ENCODE results near the gene ZNF280B. TPM values are rescaled to one million over a fixed set of nuclear protein-coding genes. Genes with fewer than 3 reads are reported as not detected.

ZNF280B gene, protein sequence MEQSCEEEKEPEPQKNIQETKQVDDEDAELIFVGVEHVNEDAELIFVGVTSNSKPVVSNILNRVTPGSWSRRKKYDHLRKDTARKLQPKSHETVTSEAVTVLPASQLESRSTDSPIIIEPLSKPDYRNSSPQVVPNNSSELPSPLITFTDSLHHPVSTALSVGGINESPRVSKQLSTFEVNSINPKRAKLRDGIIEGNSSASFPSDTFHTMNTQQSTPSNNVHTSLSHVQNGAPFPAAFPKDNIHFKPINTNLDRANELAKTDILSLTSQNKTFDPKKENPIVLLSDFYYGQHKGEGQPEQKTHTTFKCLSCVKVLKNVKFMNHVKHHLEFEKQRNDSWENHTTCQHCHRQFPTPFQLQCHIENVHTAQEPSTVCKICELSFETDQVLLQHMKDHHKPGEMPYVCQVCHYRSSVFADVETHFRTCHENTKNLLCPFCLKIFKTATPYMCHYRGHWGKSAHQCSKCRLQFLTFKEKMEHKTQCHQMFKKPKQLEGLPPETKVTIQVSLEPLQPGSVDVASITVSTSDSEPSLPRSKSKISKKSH
- total RNA-seq = 1 to 10 TPM; 2.6 TPM

DNA sequence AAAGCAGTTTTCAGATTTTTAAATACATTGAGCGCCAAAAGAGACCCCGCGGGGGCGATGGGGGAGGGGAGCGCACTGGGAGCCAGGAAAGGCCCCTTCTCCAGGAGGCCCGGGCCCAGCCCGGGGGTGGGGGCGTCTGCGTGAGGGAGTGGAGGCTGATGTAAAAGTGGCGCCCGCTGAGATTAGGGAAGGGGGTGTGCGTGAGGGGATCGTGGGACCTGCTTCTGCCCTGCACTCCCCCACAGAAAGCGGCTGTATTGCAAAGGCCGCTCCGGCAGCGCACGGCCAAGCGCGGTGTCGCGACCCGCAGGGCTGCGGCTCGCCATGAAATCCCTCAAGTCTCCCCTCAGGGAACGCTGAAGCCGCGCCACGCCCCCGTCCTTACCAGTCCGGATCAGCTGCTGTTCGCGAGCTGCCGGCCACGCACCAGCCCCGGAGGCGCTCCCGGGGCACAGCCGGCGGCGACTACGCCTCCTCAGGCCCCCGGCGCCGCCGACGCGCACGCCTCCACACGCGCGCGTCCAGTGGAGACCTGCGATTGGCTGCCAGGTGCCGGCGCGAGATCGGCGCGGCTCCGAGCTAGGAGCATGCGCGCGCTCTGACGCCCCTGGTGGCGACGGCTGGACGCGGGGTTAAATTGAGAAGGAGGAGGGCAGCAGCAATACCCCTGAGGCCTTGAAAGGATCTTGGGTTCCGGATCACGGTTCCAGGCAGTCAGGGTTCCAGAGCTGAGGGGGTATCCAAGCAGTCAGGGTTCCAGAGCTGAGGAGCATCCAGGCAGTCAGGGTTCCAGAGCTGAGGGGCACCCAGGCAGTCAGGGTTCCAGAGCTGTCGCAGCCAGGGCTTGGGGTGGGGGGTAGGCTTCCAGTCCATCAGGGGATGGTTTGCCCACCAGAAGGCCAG is at the start of gene ZNF280B:
Gene ZNF280B, minus strand, starts transcription at position 469 of the 903 bp plus-strand sequence. CDS start 19,344 bp downstream, outside the sequence.
- Mint-ChIP-seq H3K9me3 (ENCODE audit: insufficient read depth) (peaks cover 8% of the 10 kb centered on the region), H3K27ac (peak within 1 kb of the TSS; percentile 47), H3K36me3 (ENCODE audit: low read depth) (peaks cover 29% of the 10 kb centered on the region), H3K4me1 (ENCODE audit: low read depth) (peaks cover 14% of the 10 kb centered on the region), H3K4me3 (peak within 1 kb of the TSS; percentile 81), H3K27me3 (ENCODE audit: low read depth) (peaks cover 15% of the 10 kb centered on the region)
- peak; percentile 100 for ATAC-seq
- DNase-seq = peak; percentile 89
- ChIA-PET CTCF (interaction anchor here (0.7 to 2.5 kb wide), 21 partner anchors 9 to 734 kb away, joined by 3 to 13 read pairs (median 4); partner anchors contain the start of genes PRAME and ZNF280A), POLR2A (interaction anchor here (1.0 kb wide), 1 partner anchor 83 kb away, joined by 3 read pairs; no protein-coding TSS in a partner anchor)

DNA sequence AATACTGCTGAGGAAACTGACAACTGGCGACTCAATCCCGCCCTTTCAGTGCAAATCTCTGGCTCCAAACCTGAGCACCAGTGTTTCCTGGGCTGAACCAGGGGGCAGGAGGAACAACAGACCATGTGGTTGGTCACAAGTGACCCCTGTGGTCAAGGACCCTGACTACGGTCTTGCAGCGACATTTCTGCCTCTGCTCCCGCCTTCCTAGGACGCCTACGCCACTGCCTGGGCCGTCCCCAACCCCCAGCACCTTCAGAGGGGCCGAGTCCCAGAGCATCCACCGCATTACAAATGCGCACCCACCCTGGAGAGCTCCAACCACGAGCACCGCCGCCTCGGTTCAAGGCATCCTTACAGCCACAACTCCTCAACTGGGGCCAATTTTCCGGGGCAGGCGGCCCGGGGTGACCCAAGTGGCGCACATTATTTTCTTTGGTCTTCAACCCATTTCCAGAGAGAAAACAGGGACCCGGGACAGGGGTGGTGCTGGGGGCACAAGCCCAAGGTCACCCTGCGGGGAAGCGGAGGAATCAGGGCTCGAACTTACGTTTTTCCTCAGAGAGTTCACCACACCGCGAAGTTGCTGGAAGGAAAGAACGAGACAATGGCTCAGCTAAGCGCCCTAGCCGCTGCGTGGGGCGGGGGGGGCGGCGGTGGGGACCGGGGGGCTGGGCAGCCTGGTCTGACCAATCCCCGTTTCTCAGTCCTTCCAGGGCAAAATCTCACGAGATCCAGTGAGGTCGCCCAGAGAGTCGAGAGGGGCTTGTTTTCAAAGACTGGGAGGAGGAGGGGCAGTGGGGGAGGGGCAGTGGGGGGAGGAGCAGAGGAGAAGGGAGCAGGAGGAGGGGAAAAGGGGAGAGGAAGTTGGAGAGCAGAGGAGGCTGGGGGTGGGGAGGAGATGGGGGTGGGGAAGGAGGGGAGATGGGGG is 48.7 kb upstream of the ZNF280B start:
- CTCF ChIA-PET = no interaction called here
- Mint-ChIP-seq H3K27ac (no peak overlapping the region), H3K4me3 (no peak overlapping the region), H3K36me3 (ENCODE audit: low read depth) (no peaks in the 10 kb centered on the region), H3K9me3 (ENCODE audit: insufficient read depth) (no peaks in the 10 kb centered on the region), H3K27me3 (ENCODE audit: low read depth) (peaks cover 5% of the 10 kb centered on the region), H3K4me1 (ENCODE audit: low read depth) (peaks cover 5% of the 10 kb centered on the region)
- DNase-seq (no peak), ATAC-seq (no peak)
- POLR2A ChIA-PET = no interaction called here

DNA sequence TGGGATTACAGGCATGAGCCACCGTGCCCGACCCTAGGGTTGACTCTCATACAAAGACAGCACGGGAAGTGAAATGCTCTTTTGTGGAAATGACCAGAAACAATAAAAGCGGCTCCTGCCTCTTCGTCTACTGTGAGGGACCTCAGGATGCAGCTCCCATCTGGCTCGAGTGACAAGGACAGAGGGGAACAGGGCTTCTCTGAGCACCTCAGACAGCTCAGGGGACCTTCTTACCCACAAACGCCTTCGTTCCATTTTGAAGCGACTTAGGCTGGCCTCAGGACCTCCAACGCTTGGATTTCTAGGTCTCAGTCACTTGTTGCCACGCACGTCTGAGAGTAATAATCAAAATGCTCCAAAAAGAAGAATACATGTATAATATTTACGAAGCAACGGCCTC is 48.0 kb upstream of the ZNF280B start:
- POLR2A ChIA-PET = no interaction called here
- no peak overlapping the region for H3K4me3 Mint-ChIP-seq
- CTCF ChIA-PET = no interaction called here

DNA sequence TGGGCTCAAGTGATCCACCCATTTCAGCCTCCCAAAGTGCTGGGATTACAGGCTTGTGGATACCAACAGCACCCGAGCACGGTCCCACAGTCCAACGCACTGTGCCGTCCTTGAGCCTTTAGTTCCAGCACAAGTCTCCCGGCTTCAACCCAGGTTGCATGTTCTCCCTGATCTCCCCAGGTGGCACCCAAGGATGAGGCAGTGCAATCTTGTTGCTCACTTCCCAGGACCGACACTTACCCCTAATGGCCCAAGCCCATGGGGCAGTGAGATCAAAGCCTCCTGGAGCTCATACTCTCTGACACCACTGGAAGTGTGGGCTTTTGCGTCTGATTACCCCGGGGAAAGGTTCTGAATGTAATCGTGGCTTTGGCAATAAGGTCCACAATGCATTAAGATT is 47.1 kb upstream of the ZNF280B start:
- Mint-ChIP-seq H3K4me3 (no peak overlapping the region), H3K9me3 (ENCODE audit: insufficient read depth) (no peaks in the 10 kb centered on the region), H3K36me3 (ENCODE audit: low read depth) (no peaks in the 10 kb centered on the region), H3K27ac (no peak overlapping the region), H3K27me3 (ENCODE audit: low read depth) (peaks cover 5% of the 10 kb centered on the region), H3K4me1 (ENCODE audit: low read depth) (peaks cover 5% of the 10 kb centered on the region)
- ChIA-PET CTCF (interaction anchor here (0.6 kb wide), 1 partner anchor 12 kb away, joined by 3 read pairs; no protein-coding TSS in a partner anchor), POLR2A (no interaction called here)
- DNase-seq = no peak
- ATAC-seq = no peak

More for the DNA sequence above, 48.0 kb upstream of the ZNF280B start:
- no peaks in the 10 kb centered on the region for H3K9me3 Mint-ChIP-seq (ENCODE audit: insufficient read depth)
- H3K27me3 Mint-ChIP-seq (ENCODE audit: low read depth) = peaks cover 5% of the 10 kb centered on the region
- no peaks in the 10 kb centered on the region for H3K36me3 Mint-ChIP-seq (ENCODE audit: low read depth)
- no peak overlapping the region for H3K27ac Mint-ChIP-seq
- DNase-seq (no peak), ATAC-seq (no peak)
- peaks cover 5% of the 10 kb centered on the region for H3K4me1 Mint-ChIP-seq (ENCODE audit: low read depth)

DNA sequence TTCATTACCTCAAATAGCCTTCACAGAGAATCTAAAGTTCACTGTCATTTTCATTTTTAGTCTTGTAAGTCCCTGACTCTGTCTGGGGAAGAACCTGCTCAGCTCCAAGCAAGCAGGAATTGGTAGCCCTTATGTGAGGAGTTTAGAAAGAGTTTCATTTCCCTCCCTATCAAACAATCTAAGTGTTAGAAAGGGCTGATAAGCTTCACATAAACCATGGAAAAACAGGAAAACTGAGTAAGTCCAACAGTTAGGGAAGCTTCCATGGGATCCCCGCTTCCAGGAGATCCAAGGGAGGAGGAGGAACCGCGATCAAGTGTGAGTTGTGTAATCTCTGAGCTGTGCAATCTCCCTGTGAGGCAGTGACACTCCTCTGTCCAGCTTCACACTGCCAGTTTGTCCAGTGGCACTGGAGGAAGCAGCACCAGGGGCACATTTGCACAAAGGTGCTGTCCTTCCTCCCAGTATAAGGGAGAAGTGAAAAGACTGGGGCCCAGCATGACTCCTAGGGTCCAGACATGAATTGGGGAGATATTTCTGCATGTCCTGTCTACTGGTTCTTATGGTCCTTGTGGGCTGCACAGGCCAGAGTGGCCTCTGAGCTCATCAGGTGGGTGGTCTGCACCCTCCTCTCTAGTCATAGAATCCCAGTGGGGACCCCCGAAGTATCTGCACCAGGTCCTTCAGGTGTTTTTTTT is 46.2 kb upstream of the ZNF280B start:
- H3K27me3 Mint-ChIP-seq (ENCODE audit: low read depth) = peaks cover 3% of the 10 kb centered on the region
- H3K36me3 Mint-ChIP-seq (ENCODE audit: low read depth) = no peaks in the 10 kb centered on the region
- ChIA-PET CTCF (no interaction called here), POLR2A (no interaction called here)
- H3K4me3 Mint-ChIP-seq = no peak overlapping the region
- H3K4me1 Mint-ChIP-seq (ENCODE audit: low read depth) = peaks cover 5% of the 10 kb centered on the region
- H3K9me3 Mint-ChIP-seq (ENCODE audit: insufficient read depth) = no peaks in the 10 kb centered on the region
- DNase-seq (no peak), ATAC-seq (no peak)
- H3K27ac Mint-ChIP-seq = no peak overlapping the region

DNA sequence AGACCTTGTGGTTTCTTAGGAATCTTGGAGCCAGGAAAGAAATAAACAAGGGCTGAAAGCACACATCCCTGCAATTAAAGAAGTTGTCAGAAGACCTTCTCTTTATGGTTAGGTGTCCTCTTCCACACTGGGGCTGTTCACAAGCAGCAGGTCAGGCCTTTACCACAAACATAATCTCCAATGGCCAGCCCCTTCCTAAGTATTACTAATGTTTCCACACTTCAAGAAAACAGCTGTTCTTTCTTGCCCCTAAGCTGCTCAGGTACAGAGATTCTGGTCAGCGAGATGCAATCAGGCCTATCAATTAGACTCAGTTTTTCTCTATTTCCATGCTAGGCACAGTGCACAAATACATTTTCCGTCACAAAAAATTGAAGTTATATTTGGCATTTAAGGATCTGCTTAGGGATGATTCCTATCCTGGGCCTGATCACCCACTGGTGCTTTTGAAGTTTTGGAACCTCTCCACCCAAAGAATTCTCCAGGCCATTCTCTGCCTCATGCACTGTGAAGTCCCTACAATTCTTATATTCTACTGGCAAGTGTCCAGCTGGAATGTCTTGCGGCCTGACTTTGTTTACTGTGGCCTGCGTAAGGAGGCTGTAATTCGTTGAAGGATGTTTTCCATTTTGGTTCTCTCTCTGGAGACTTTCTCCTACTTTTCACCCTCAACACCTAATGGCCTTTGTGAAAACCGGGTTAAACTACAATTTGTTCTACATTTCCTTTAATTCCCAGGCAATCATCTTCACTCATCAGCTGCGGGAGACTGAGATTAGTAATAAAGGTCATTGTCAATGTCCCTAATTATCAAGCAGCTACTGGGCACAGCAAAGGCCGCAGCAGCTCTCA is 45.4 kb upstream of the ZNF280B start:
- Mint-ChIP-seq H3K27me3 (ENCODE audit: low read depth) (peaks cover 3% of the 10 kb centered on the region), H3K4me1 (ENCODE audit: low read depth) (peaks cover 2% of the 10 kb centered on the region), H3K4me3 (no peak overlapping the region), H3K27ac (no peak overlapping the region), H3K36me3 (ENCODE audit: low read depth) (no peaks in the 10 kb centered on the region), H3K9me3 (ENCODE audit: insufficient read depth) (no peaks in the 10 kb centered on the region)
- ChIA-PET POLR2A (no interaction called here), CTCF (no interaction called here)
- ATAC-seq (no peak), DNase-seq (no peak)

DNA sequence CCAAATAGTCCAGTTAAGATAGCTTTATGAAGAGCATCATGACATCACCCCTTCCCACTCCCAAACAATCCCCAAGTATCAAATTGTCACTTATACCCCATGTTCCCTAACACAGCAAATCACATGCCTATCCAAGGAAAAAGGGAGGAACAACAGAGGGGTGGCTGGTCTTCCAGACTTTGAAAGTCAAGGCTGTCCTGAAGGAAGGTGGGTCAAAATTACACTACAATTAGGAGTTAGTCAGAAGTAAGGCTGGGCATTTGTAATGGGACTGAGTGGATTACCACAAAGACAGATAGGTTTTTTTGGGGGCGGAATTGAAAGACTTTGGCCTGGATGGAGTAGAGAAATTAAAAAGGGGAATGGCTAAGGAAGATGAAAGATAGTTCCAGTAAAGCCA is 44.6 kb upstream of the ZNF280B start:
- H3K4me1 Mint-ChIP-seq (ENCODE audit: low read depth) = no peaks in the 10 kb centered on the region
- ChIA-PET CTCF (interaction anchor here (0.5 kb wide), 1 partner anchor 102 kb away, joined by 3 read pairs; no protein-coding TSS in a partner anchor), POLR2A (no interaction called here)
- H3K4me3 Mint-ChIP-seq = no peak overlapping the region
- H3K27ac Mint-ChIP-seq = no peak overlapping the region
- ATAC-seq (no peak), DNase-seq (no peak)
- H3K9me3 Mint-ChIP-seq (ENCODE audit: insufficient read depth) = no peaks in the 10 kb centered on the region
- H3K27me3 Mint-ChIP-seq (ENCODE audit: low read depth) = peaks cover 3% of the 10 kb centered on the region
- no peaks in the 10 kb centered on the region for H3K36me3 Mint-ChIP-seq (ENCODE audit: low read depth)

DNA sequence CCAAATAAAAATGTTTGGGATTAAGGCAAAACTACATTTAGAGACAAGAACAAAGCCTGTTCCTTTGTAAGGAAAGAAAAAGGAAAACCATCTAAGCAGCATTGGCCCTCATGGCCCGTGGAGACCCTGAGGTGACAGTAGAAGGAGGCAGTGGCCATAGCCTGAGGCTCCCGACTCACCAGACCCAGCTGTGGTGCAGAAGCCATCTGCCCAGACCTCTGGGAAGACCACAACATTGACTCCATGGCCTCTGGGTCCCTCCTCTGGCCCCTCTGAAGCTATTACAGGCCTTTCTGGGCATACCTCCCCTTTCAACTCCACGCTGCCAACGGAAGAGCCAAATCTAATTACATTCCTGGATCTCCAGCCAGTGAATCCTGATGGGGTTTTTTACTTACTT is 44.1 kb upstream of the ZNF280B start:
- no peak for DNase-seq
- no peaks in the 10 kb centered on the region for H3K4me1 Mint-ChIP-seq (ENCODE audit: low read depth)
- ChIA-PET CTCF (interaction anchor here (0.5 kb wide), 1 partner anchor 102 kb away, joined by 3 read pairs; no protein-coding TSS in a partner anchor), POLR2A (no interaction called here)
- ATAC-seq = no peak
- H3K9me3 Mint-ChIP-seq (ENCODE audit: insufficient read depth) = no peaks in the 10 kb centered on the region
- H3K27me3 Mint-ChIP-seq (ENCODE audit: low read depth) = peaks cover 3% of the 10 kb centered on the region
- no peak overlapping the region for H3K27ac Mint-ChIP-seq
- no peaks in the 10 kb centered on the region for H3K36me3 Mint-ChIP-seq (ENCODE audit: low read depth)
- H3K4me3 Mint-ChIP-seq = no peak overlapping the region

DNA sequence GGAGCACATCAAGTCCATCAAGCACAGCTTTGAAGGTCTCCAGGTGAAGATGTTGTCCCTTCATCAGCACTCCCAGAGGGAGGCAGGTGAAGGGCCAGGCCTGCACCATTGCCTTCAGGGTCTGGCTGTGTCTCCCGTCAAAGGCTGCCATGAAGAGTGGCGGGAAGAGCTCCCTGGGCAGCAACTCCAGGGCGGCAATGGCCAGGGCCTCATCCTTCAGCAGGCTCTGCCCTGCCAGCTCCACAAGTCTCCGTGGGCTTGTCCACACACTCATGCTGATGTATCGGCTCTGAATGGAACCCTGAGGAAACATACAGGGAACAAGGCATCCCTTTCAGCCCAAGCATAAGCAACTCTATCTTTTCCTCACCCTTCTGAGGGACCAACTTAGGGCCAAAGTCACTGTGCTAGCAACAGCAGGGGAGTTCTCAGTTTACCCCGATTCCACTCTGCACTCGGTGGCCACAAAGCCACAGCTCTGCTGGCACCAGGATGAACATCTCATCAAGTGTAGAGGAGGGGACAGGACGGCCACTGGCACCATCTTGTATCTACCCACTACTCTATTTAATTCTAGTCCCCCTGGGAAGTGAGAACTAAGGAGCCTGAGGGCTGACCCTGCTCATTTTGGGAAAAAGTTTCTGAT is 42.4 kb upstream of the ZNF280B start:
- Mint-ChIP-seq H3K9me3 (ENCODE audit: insufficient read depth) (no peaks in the 10 kb centered on the region), H3K36me3 (ENCODE audit: low read depth) (no peaks in the 10 kb centered on the region), H3K4me1 (ENCODE audit: low read depth) (no peaks in the 10 kb centered on the region), H3K27me3 (ENCODE audit: low read depth) (peaks cover 3% of the 10 kb centered on the region), H3K4me3 (no peak overlapping the region), H3K27ac (no peak overlapping the region)
- DNase-seq (no peak), ATAC-seq (no peak)
- ChIA-PET CTCF (interaction anchor here (1.6 kb wide), 2 partner anchors 8 to 87 kb away, joined by 4 to 6 read pairs; partner anchors contain the start of gene PRAME), POLR2A (no interaction called here)

DNA sequence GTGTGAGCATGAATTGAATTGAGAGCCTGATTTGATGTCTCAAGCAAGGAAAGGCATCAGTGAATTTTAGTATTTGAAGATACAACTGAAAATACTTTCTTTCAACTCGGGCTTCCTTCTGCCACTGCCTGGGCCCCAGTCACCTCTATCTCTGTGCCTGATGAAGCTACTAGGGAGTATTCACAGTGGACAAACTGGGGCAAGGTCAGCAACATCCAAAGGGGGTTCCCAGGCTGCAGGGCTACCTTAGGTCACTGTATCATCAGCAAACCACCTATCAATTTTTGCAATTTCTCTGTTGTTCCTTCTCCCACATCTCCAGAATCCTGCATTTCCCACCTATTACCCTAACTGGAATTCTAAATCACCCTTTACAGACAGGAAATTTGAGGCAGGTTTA is 40.4 kb upstream of the ZNF280B start:
- peaks cover 3% of the 10 kb centered on the region for H3K27me3 Mint-ChIP-seq (ENCODE audit: low read depth)
- ATAC-seq (no peak), DNase-seq (no peak)
- CTCF ChIA-PET = no interaction called here
- H3K27ac Mint-ChIP-seq = no peak overlapping the region
- no peak overlapping the region for H3K4me3 Mint-ChIP-seq
- H3K36me3 Mint-ChIP-seq (ENCODE audit: low read depth) = no peaks in the 10 kb centered on the region
- H3K4me1 Mint-ChIP-seq (ENCODE audit: low read depth) = no peaks in the 10 kb centered on the region
- H3K9me3 Mint-ChIP-seq (ENCODE audit: insufficient read depth) = no peaks in the 10 kb centered on the region
- POLR2A ChIA-PET = no interaction called here
